Endodermal cell (in vitro differentiated cells): ENCODE measurements around the gene CERS2. TPM values are rescaled to one million over a fixed set of nuclear protein-coding genes. Genes with fewer than 3 reads are reported as not detected.

ENCODE experiments used
- DNase-seq: peaks from one replicate; pipeline ENCODE4 v3.0.0-alpha.2; 2017
- H3K27ac ChIP-seq: 2 replicates; pipeline ENCODE4 v1.5.1; 2013; ENCODE audit warnings: mild to moderate bottlenecking, low read depth, low read length, moderate library complexity
- H3K27me3 ChIP-seq: 2 replicates; pipeline ENCODE4 v1.6.1; 2013; ENCODE audit warnings: mild to moderate bottlenecking, low read length, moderate library complexity; ENCODE audit not compliant: insufficient read depth, control insufficient read depth, poor library complexity, severe bottlenecking
- H3K36me3 ChIP-seq: 2 replicates; pipeline ENCODE4 v1.7.0; 2013; ENCODE audit warnings: mild to moderate bottlenecking, low read length, moderate library complexity; ENCODE audit not compliant: control insufficient read depth, insufficient read depth
- H3K4me1 ChIP-seq: one replicate; pipeline ENCODE4 v1.7.0; 2013; ENCODE audit warnings: low read length; ENCODE audit not compliant: control insufficient read depth, insufficient read depth
- H3K4me3 ChIP-seq: 2 replicates; pipeline ENCODE4 v1.5.1; 2013; ENCODE audit warnings: mild to moderate bottlenecking, low read length, moderate library complexity
- H3K9ac ChIP-seq: 2 replicates; pipeline ENCODE4 v1.6.1; 2013; ENCODE audit warnings: mild to moderate bottlenecking, low read length, moderate library complexity; ENCODE audit not compliant: poor library complexity, severe bottlenecking; ENCODE audit errors: extremely low read depth
- H3K9me3 ChIP-seq: 2 replicates; pipeline ENCODE4 v1.6.1; 2013; ENCODE audit warnings: mild to moderate bottlenecking, low read length, moderate library complexity; ENCODE audit not compliant: control insufficient read depth
- H3K27ac Mint-ChIP-seq: 2 replicates; pipeline ENCODE4 v1.8.0; 2020; ENCODE audit warnings: mixed read lengths
- H3K27me3 Mint-ChIP-seq: 2 replicates; pipeline ENCODE4 v1.8.0; 2021; ENCODE audit warnings: mild to moderate bottlenecking, mixed read lengths; ENCODE audit not compliant: insufficient read depth
- H3K36me3 Mint-ChIP-seq: 2 replicates; pipeline ENCODE4 v1.8.0; 2020; ENCODE audit warnings: low read depth, mixed read lengths
- H3K4me1 Mint-ChIP-seq: 2 replicates; pipeline ENCODE4 v1.8.0; 2020; ENCODE audit warnings: mixed read lengths
- H3K4me3 Mint-ChIP-seq: 2 replicates; pipeline ENCODE4 v1.8.0; 2020; ENCODE audit warnings: mild to moderate bottlenecking, moderate library complexity, mixed read lengths
- H3K9me3 Mint-ChIP-seq: 2 replicates; pipeline ENCODE4 v1.8.0; 2020; ENCODE audit warnings: mild to moderate bottlenecking, mixed read lengths
- CTCF ChIP-seq: fragments of 200-600 bp; sonication (generic); conservative IDR thresholded peaks from 2 replicates; pipeline ENCODE4 v1.5.0; 2021; ENCODE audit warnings: antibody characterized with exemption, mild to moderate bottlenecking
- WGBS, 2 experiments: methylation state at CpG; one replicate each; pipeline versions ENCODE4 v1.1.5 to v1.1.7; 2013; ENCODE audit warnings: missing lambda C conversion rate in 2 of 2, mixed read lengths in 1 of 2; ENCODE audit not compliant: insufficient coverage in 1 of 2, insufficient read length in 1 of 2; 5-methylcytosine and 5-hydroxymethylcytosine counted together
- total RNA-seq, 2 donors: library from RNA; stranded (reverse); fragmentation: NEBNext Ultra II Directional in 1 of 2; extraction: Animal tissue kit (Norgen Biotek cat#: 25700) in 1 of 2; gene quantifications; 2 replicates in 1 of 2; 3 replicates in 1 of 2; pipeline ENCODE4 v1.2.1, GENCODE V29; 2021

CERS2 gene
- total RNA-seq, 2 donors from 2014 or later, result 143 to 183 TPM

- H3K9me3 Mint-ChIP-seq, result no peaks in the 10 kb centered on the region
Measured at GRCh38 chr1:150971583-150972416, 2.8 kb downstream of the CERS2 start.

GRCh38 chr1:150970808-150971582, 3.6 kb downstream of the CERS2 start:
- no peaks in the 10 kb centered on the region for H3K9me3 Mint-ChIP-seq
- peaks cover 32% of the 10 kb centered on the region for H3K36me3 ChIP-seq
- peak overlapping the region; percentile 75 for H3K4me3 Mint-ChIP-seq
- no peak overlapping the region for H3K9ac ChIP-seq
- H3K4me3 ChIP-seq, result peak overlapping the region; percentile 81
- H3K27me3 Mint-ChIP-seq, result no peaks in the 10 kb centered on the region
- no peaks in the 10 kb centered on the region for H3K27me3 ChIP-seq
- H3K27ac ChIP-seq, result peak overlapping the region; percentile 25
- WGBS, 2 experiments, result 42 to 65% methylated on average over 5 to 11 of the region's 11 CpGs
- H3K27ac Mint-ChIP-seq, result peak overlapping the region; percentile 89
- peaks cover 30% of the 10 kb centered on the region for H3K36me3 Mint-ChIP-seq
- H3K4me1 Mint-ChIP-seq, result peaks cover 35% of the 10 kb centered on the region
- peaks cover 14% of the 10 kb centered on the region for H3K4me1 ChIP-seq
- no peak for TF ChIP-seq CTCF
- DNase-seq, result peak; percentile 64
- H3K9me3 ChIP-seq, result no peaks in the 10 kb centered on the region

More at GRCh38 chr1:150971583-150972416, 2.8 kb downstream of the CERS2 start:
- peaks cover 22% of the 10 kb centered on the region for H3K36me3 Mint-ChIP-seq
- H3K36me3 ChIP-seq, result peaks cover 24% of the 10 kb centered on the region
- H3K27ac ChIP-seq, result peak overlapping the region; percentile 25
- DNase-seq, result peak; percentile 81
- no peaks in the 10 kb centered on the region for H3K27me3 ChIP-seq
- peak overlapping the region; percentile 89 for H3K27ac Mint-ChIP-seq
- peaks cover 14% of the 10 kb centered on the region for H3K4me1 ChIP-seq
- H3K27me3 Mint-ChIP-seq, result no peaks in the 10 kb centered on the region
- peaks cover 40% of the 10 kb centered on the region for H3K4me1 Mint-ChIP-seq
- H3K9ac ChIP-seq, result no peak overlapping the region
- H3K4me3 Mint-ChIP-seq, result peak overlapping the region; percentile 75
- 40 to 42% methylated on average over 3 to 6 of the region's 6 CpGs for WGBS, 2 experiments
- peak; percentile 47 for TF ChIP-seq CTCF
- no peaks in the 10 kb centered on the region for H3K9me3 ChIP-seq
- H3K4me3 ChIP-seq, result peak overlapping the region; percentile 81

GRCh38 chr1:150969626-150970025, 5.0 kb downstream of the CERS2 start:
- Mint-ChIP-seq H3K9me3 (no peaks in the 10 kb centered on the region), H3K27ac (no peak overlapping the region), H3K36me3 (peaks cover 41% of the 10 kb centered on the region), H3K27me3 (no peaks in the 10 kb centered on the region), H3K4me3 (no peak overlapping the region), H3K4me1 (peaks cover 33% of the 10 kb centered on the region)
- Histone ChIP-seq H3K27ac (no peak overlapping the region), H3K27me3 (no peaks in the 10 kb centered on the region), H3K9ac (no peak overlapping the region), H3K4me3 (no peak overlapping the region), H3K9me3 (no peaks in the 10 kb centered on the region), H3K36me3 (peaks cover 44% of the 10 kb centered on the region), H3K4me1 (peaks cover 14% of the 10 kb centered on the region)
- WGBS, 2 experiments, result 93 to 96% methylated on average over 3 of the region's 3 CpGs
- no peak for DNase-seq
- no peak for TF ChIP-seq CTCF
